Osteocyte (in vitro differentiated cells): ENCODE measurements around the gene ING1. TPM values are rescaled to one million over a fixed set of nuclear protein-coding genes. Genes with fewer than 3 reads are reported as not detected.
A peak's percentile ranks its signal among the peaks of the same experiment; 100 is the strongest.
"Not testable (repeated sequence)": the region's sequence is repeated elsewhere in the genome, so short reads cannot be mapped to it uniquely, and the experiment has no call there.

Experiments used
- DNase-seq: peaks from one replicate; pipeline ENCODE4 v3.0.0; 2021; ENCODE audit warnings: mixed read lengths; ENCODE audit not compliant: unreplicated experiment; ENCODE audit errors: extremely low spot score
- H3K27ac Mint-ChIP-seq: one replicate; pipeline ENCODE4 v1.8.0; 2021; ENCODE audit warnings: mild to moderate bottlenecking, mixed read lengths; ENCODE audit not compliant: unreplicated experiment
- H3K27me3 Mint-ChIP-seq: one replicate; pipeline ENCODE4 v1.8.0; 2021; ENCODE audit warnings: mixed read lengths; ENCODE audit not compliant: unreplicated experiment
- H3K36me3 Mint-ChIP-seq: one replicate; pipeline ENCODE4 v1.8.0; 2021; ENCODE audit warnings: mixed read lengths; ENCODE audit not compliant: unreplicated experiment
- H3K4me1 Mint-ChIP-seq: one replicate; pipeline ENCODE4 v1.8.0; 2021; ENCODE audit warnings: mixed read lengths; ENCODE audit not compliant: unreplicated experiment
- H3K4me3 Mint-ChIP-seq: one replicate; pipeline ENCODE4 v1.8.0; 2021; ENCODE audit warnings: mild to moderate bottlenecking, moderate library complexity, mixed read lengths; ENCODE audit not compliant: unreplicated experiment
- H3K9me3 Mint-ChIP-seq: one replicate; pipeline ENCODE4 v1.8.0; 2021; ENCODE audit warnings: mixed read lengths; ENCODE audit not compliant: unreplicated experiment
- CTCF ChIP-seq: fragments of 200-600 bp; sonication (generic); IDR thresholded peaks from 2 replicates; pipeline ENCODE4 v1.5.0; 2021; ENCODE audit warnings: antibody characterized with exemption, mild to moderate bottlenecking, moderate library complexity
- total RNA-seq: library from RNA; stranded (reverse); gene quantifications from 2 replicates; pipeline ENCODE4 v1.2.1, GENCODE V29; 2021

Gene ING1
- total RNA-seq, 1 donor from 2014 or later = 23.2 TPM

- no peak for TF ChIP-seq CTCF
- Mint-ChIP-seq H3K36me3 (peaks cover 17% of the 10 kb centered on the region), H3K9me3 (no peaks in the 10 kb centered on the region), H3K27ac (no peak overlapping the region), H3K27me3 (no peaks in the 10 kb centered on the region), H3K4me1 (peaks cover 33% of the 10 kb centered on the region), H3K4me3 (no peak overlapping the region)
- DNase-seq = no peak
Observed at GRCh38 chr13:110719036-110719710, 5.7 kb downstream of the ING1 start.

GRCh38 chr13:110722971-110723370 lies 9.5 kb downstream of the ING1 start:
- Mint-ChIP-seq H3K4me1 (peaks cover 24% of the 10 kb centered on the region), H3K9me3 (no peaks in the 10 kb centered on the region), H3K27me3 (no peaks in the 10 kb centered on the region), H3K4me3 (no peak overlapping the region), H3K36me3 (peaks cover 21% of the 10 kb centered on the region), H3K27ac (no peak overlapping the region)
- no peak for TF ChIP-seq CTCF
- DNase-seq = no peak

GRCh38 chr13:110723598-110723997 lies 10.1 kb downstream of the ING1 start:
- TF ChIP-seq CTCF = no peak
- Mint-ChIP-seq H3K4me3 (peak overlapping the region; percentile 41), H3K36me3 (peaks cover 21% of the 10 kb centered on the region), H3K9me3 (no peaks in the 10 kb centered on the region), H3K4me1 (peaks cover 20% of the 10 kb centered on the region), H3K27ac (peak overlapping the region; percentile 88), H3K27me3 (no peaks in the 10 kb centered on the region)
- DNase-seq = no peak

GRCh38 chr13:110726153-110726552 lies 12.7 kb downstream of the ING1 start:
- not testable (repeated sequence) for H3K4me3 Mint-ChIP-seq, DNase-seq, H3K27ac Mint-ChIP-seq, H3K27me3 Mint-ChIP-seq, H3K9me3 Mint-ChIP-seq
- Mint-ChIP-seq H3K36me3 (peaks cover 12% of the 10 kb centered on the region), H3K4me1 (peaks cover 19% of the 10 kb centered on the region)

GRCh38 chr13:110726726-110727125 lies 13.2 kb downstream of the ING1 start:
- no peak for TF ChIP-seq CTCF
- no peak overlapping the region for H3K4me3 Mint-ChIP-seq
- H3K27ac Mint-ChIP-seq = no peak overlapping the region
- no peak for DNase-seq
- H3K27me3 Mint-ChIP-seq = no peaks in the 10 kb centered on the region
- H3K4me1 Mint-ChIP-seq = peaks cover 19% of the 10 kb centered on the region
- H3K36me3 Mint-ChIP-seq = peaks cover 10% of the 10 kb centered on the region
- H3K9me3 Mint-ChIP-seq = no peaks in the 10 kb centered on the region
